ENCODE results near the gene TTC22.

Gene TTC22

GRCh38 chr1:54751426-54751825 is 49.7 kb downstream of the TTC22 start:
- DNase-seq (ENCODE audit: low read depth), result no peak

- no peak for DNase-seq (ENCODE audit: low read depth)
These were observed 50.5 kb downstream of the TTC22 start for GRCh38 chr1:54750596-54750995.

GRCh38 chr1:54748094-54748835 is 52.9 kb downstream of the TTC22 start:
- no peak for DNase-seq (ENCODE audit: low read depth)

GRCh38 chr1:54745864-54746263 is 55.3 kb downstream of the TTC22 start:
- no peak for DNase-seq (ENCODE audit: low read depth)

- no peak for DNase-seq (ENCODE audit: low read depth)
These were observed 55.8 kb downstream of the TTC22 start for GRCh38 chr1:54745274-54745673.

GRCh38 chr1:54744696-54745095 is 56.4 kb downstream of the TTC22 start:
- no peak for DNase-seq (ENCODE audit: low read depth)

- no peak for DNase-seq (ENCODE audit: low read depth)
These were observed 57.5 kb downstream of the TTC22 start for GRCh38 chr1:54743416-54744226.

GRCh38 chr1:54742282-54742681 is 58.8 kb downstream of the TTC22 start:
- no peak for DNase-seq (ENCODE audit: low read depth)

- DNase-seq (ENCODE audit: low read depth), result no peak
These were observed 59.6 kb downstream of the TTC22 start for GRCh38 chr1:54741531-54741930.

GRCh38 chr1:54738244-54738643 is 62.9 kb downstream of the TTC22 start:
- no peak for DNase-seq (ENCODE audit: low read depth)

GRCh38 chr1:54736685-54737084 is 64.4 kb downstream of the TTC22 start:
- DNase-seq (ENCODE audit: low read depth), result no peak

Data from fibroblast of the conjunctiva (primary cell).